K562 (cell line): ENCODE measurements around the gene KAZALD1. TPM values are rescaled to one million over a fixed set of nuclear protein-coding genes. Genes with fewer than 3 reads are reported as not detected.

Experiments used
- CTBP1 ChIP-seq: fragments of 450-650 bp; IDR thresholded peaks from 2 replicates; pipeline ENCODE4 v1.6.1; 2016; ENCODE audit warnings: borderline replicate concordance
- EWSR1 ChIP-seq: fragments of 450-650 bp; IDR thresholded peaks from 2 replicates; pipeline ENCODE4 v1.6.1; 2018; ENCODE audit warnings: borderline replicate concordance, mild to moderate bottlenecking, low read depth, moderate library complexity; ENCODE audit not compliant: partially characterized antibody
- FOXO4 ChIP-seq: fragments of 450-650 bp; formaldehyde crosslinking; IDR thresholded peaks from 2 replicates; pipeline ENCODE4 v1.4.0; 2020; ENCODE audit warnings: mild to moderate bottlenecking, moderate library complexity
- FOXP4 ChIP-seq: sonication (generic); formaldehyde crosslinking; IDR thresholded peaks from 2 replicates; pipeline ENCODE4 v1.8.0; 2022; ENCODE audit warnings: mild to moderate bottlenecking, missing genetic modification reagents, borderline replicate concordance
- HOMEZ ChIP-seq: fragments of 250-450 bp; sonication (Bioruptor Pico); IDR thresholded peaks from 2 replicates; pipeline ENCODE4 v1.4.0; 2020; ENCODE audit warnings: mild to moderate bottlenecking, moderate library complexity
- KHSRP ChIP-seq: fragments of 450-650 bp; IDR thresholded peaks from 2 replicates; pipeline ENCODE4 v1.6.1; 2017
- MEF2A ChIP-seq: IDR thresholded peaks from 2 replicates; pipeline ENCODE4 v1.6.1; 2011; ENCODE audit warnings: low read depth, mild to moderate bottlenecking, low read length, moderate library complexity; ENCODE audit not compliant: control insufficient read depth
- MYBL2 ChIP-seq, 2 experiments: fragments of 450-650 bp in 1 of 2; sonication (generic) in 1 of 2; formaldehyde crosslinking in 1 of 2; IDR thresholded peaks; 2 replicates each; pipeline versions ENCODE4 v1.6.1 to v1.8.1; 2017 to 2022; ENCODE audit warnings: borderline replicate concordance in 1 of 2, inconsistent platforms in 1 of 2, low read depth in 1 of 2, mild to moderate bottlenecking in 1 of 2, missing genetic modification reagents in 1 of 2, moderate library complexity in 1 of 2
- NELFE ChIP-seq: IDR thresholded peaks from 2 replicates; pipeline ENCODE4 v1.6.1; 2011; ENCODE audit warnings: mild to moderate bottlenecking; ENCODE audit not compliant: insufficient read depth, insufficient read length
- RB1 ChIP-seq: fragments of 450-650 bp; IDR thresholded peaks from 2 replicates; pipeline ENCODE4 v1.6.1; 2017; ENCODE audit warnings: low read depth, mild to moderate bottlenecking
- TAF1 ChIP-seq: IDR thresholded peaks from 2 replicates; pipeline ENCODE4 v1.6.1; 2011; ENCODE audit warnings: mild to moderate bottlenecking, low read length, moderate library complexity; ENCODE audit not compliant: insufficient read depth, control insufficient read depth, severe bottlenecking; ENCODE audit errors: extremely low read depth
- TBL1XR1 ChIP-seq, 2 experiments: IDR thresholded peaks; 2 replicates each; pipeline ENCODE4 v1.6.1; 2012; ENCODE audit warnings: improper control_type of control experiment in 2 of 2, low read length in 2 of 2, mild to moderate bottlenecking in 1 of 2
- TFAP4 ChIP-seq: sonication (generic); formaldehyde crosslinking; IDR thresholded peaks from 2 replicates; pipeline ENCODE4 v1.8.0; 2022; ENCODE audit warnings: missing genetic modification reagents, mild to moderate bottlenecking, moderate library complexity, borderline replicate concordance
- ZBTB5 ChIP-seq: fragments of 450-650 bp; IDR thresholded peaks from 2 replicates; pipeline ENCODE4 v1.6.1; 2017; ENCODE audit warnings: antibody characterized with exemption
- ZNF133 ChIP-seq: fragments of 250-450 bp; sonication (Bioruptor Pico); IDR thresholded peaks from 2 replicates; pipeline ENCODE4 v1.4.0; 2020; ENCODE audit warnings: mild to moderate bottlenecking
- ZNF280A ChIP-seq: fragments of 450-650 bp; IDR thresholded peaks from 2 replicates; pipeline ENCODE4 v1.6.1; 2018; ENCODE audit warnings: mild to moderate bottlenecking, low read depth; ENCODE audit not compliant: partially characterized antibody
- polyA plus RNA-seq, 8 experiments: library from polyadenylated mRNA; depleted of rRNA in 4 of 8; stranded (reverse) in 5 of 8; unstranded in 3 of 8; fragments of >200 nt; fragmentation: Nextera tagmentation in 2 of 8; fragmentation: Illumina TruSeq in 1 of 8; extraction: Ambion mirVana in 2 of 8; extraction: Trizol in 1 of 8; gene quantifications; 2 replicates each; pipeline versions ENCODE4 v1.2.1 to v1.2.3, GENCODE V29; 2011 to 2014; ENCODE audit warnings: inconsistent platforms in 1 of 8, missing spikeins in 1 of 8
- total RNA-seq, 7 experiments: library from RNA; depleted of rRNA in 6 of 7; stranded (reverse); fragments of >200 nt in 6 of 7; fragmentation: Illumina TruSeq in 2 of 7; extraction: Trizol in 2 of 7; gene quantifications; 2 replicates each; pipeline versions ENCODE4 v1.2.1 to v1.2.3, GENCODE V29; 2011 to 2021; ENCODE audit warnings: low replicate concordance in 1 of 7

Gene KAZALD1
- total and polyA plus RNA-seq, 9 of the 15 experiments (the other 6 are each of a cell fraction or from before 2014, with no cell fraction given): 0.15 to 10.0 (median 4.9) TPM

GRCh38 chr10:101014230-101014884, 47.4 kb upstream of the KAZALD1 start (continued):
- TF ChIP-seq ZNF280A (no peak), CTBP1 (no peak), TBL1XR1 (IDR thresholded peaks at IDR 0.05; ENCODE audit: low read length in 2 of 2) (no peak), MEF2A (no peak), ZNF133 (CRISPR knock-in tag) (no peak), MYBL2 (IDR thresholded peaks at IDR 0.05; ENCODE audit: low read depth) (no peak), MYBL2 (CRISPR knock-in tag; IDR thresholded peaks at IDR 0.05; ENCODE audit: borderline replicate concordance) (no peak), HOMEZ (CRISPR knock-in tag) (no peak), RB1 (peak; percentile 33; the same call in 1 of the 2 replicates), FOXO4 (CRISPR knock-in tag) (no peak), EWSR1 (no peak), TAF1 (no peak), FOXP4 (CRISPR knock-in tag) (no peak), TFAP4 (CRISPR knock-in tag) (no peak), NELFE (no peak), ZBTB5 (no peak), KHSRP (no peak)
